OCI-LY1 (cell line): ENCODE data around the gene MRS2.

Source experiments
- EZH2 ChIP-seq: fragments of 200-600 bp; sonication (generic), shearing (Covaris generic); IDR thresholded peaks from 2 replicates; pipeline ENCODE4 v1.8.0; 2017; ENCODE audit warnings: borderline replicate concordance, mixed run types, mild to moderate bottlenecking, antibody characterized with exemption, low read length, moderate library complexity, mixed read lengths
- TF ChIP-seq, protein P1 (sequence below): fragments of 200-600 bp; sonication (generic), shearing (Covaris generic); IDR thresholded peaks from 2 replicates; pipeline ENCODE4 v1.5.1; 2017; ENCODE audit warnings: mild to moderate bottlenecking, antibody characterized with exemption, low read length, moderate library complexity, mixed read lengths

DNA sequence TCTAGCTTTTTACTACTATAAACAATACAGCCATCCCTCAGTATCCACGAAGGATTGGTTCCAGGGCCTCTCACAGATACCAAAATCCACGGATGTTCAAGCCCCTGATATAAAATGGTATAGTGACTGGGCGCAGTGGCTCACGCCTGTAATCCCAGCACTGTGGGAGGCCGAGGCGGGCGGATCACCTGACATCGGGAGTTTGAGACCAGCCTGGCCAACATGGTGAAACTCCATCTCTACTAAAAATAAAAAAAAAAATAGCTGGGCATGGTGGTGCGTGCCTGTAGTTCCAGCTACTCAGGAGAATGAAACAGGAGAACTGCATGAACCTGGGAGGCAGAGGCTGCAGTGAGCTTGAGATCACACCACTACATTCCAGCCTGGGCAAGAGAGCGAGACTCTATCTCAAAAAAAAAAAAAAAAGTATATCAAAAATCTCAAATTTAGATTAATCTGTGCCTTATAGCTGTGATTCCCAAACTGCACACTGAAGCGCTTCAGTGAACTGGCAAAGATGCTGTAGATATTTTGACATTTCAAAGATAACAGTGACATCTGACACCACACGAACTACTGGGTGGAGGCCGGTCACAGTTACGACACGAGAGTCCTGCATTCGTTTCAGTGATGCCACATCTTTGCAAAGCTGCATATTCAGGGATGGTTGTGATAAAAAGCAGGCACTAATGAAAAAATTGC, 38.3 kb downstream of the MRS2 start:
- TF ChIP-seq EZH2, result no peak
- TF ChIP-seq, protein P1, sequence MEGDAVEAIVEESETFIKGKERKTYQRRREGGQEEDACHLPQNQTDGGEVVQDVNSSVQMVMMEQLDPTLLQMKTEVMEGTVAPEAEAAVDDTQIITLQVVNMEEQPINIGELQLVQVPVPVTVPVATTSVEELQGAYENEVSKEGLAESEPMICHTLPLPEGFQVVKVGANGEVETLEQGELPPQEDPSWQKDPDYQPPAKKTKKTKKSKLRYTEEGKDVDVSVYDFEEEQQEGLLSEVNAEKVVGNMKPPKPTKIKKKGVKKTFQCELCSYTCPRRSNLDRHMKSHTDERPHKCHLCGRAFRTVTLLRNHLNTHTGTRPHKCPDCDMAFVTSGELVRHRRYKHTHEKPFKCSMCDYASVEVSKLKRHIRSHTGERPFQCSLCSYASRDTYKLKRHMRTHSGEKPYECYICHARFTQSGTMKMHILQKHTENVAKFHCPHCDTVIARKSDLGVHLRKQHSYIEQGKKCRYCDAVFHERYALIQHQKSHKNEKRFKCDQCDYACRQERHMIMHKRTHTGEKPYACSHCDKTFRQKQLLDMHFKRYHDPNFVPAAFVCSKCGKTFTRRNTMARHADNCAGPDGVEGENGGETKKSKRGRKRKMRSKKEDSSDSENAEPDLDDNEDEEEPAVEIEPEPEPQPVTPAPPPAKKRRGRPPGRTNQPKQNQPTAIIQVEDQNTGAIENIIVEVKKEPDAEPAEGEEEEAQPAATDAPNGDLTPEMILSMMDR, result no peak
